ENCODE measurements around the gene RUFY4.
A peak's percentile ranks its signal among the peaks of the same experiment; 100 is the strongest.

The RUFY4 gene

GRCh38 chr2:218068721-218069334 lies at the start of gene RUFY4:
RUFY4 (plus strand) TSS chr2:218069253; CDS start chr2:218070606, 1,353 bp downstream.
- DNase-seq (ENCODE audit: low spot score), result peak; percentile 72

- no peak for DNase-seq (ENCODE audit: low spot score)
These were observed 49.5 kb upstream of the RUFY4 start for GRCh38 chr2:218019411-218020060.

- DNase-seq (ENCODE audit: low spot score), result no peak
These were observed 48.8 kb upstream of the RUFY4 start for GRCh38 chr2:218020281-218020680.

- DNase-seq (ENCODE audit: low spot score), result no peak
These were observed 48.0 kb upstream of the RUFY4 start for GRCh38 chr2:218020966-218021535.

GRCh38 chr2:218021536-218022071 lies 47.4 kb upstream of the RUFY4 start:
- DNase-seq (ENCODE audit: low spot score), result no peak

- DNase-seq (ENCODE audit: low spot score), result no peak
These were observed 46.8 kb upstream of the RUFY4 start for GRCh38 chr2:218022131-218022850.

GRCh38 chr2:218022851-218023530 lies 46.1 kb upstream of the RUFY4 start:
- no peak for DNase-seq (ENCODE audit: low spot score)

- DNase-seq (ENCODE audit: low spot score), result no peak
These were observed 45.4 kb upstream of the RUFY4 start for GRCh38 chr2:218023636-218024035.

- no peak for DNase-seq (ENCODE audit: low spot score)
These were observed 44.7 kb upstream of the RUFY4 start for GRCh38 chr2:218024336-218024735.

- DNase-seq (ENCODE audit: low spot score), result no peak
These were observed 44.2 kb upstream of the RUFY4 start for GRCh38 chr2:218024871-218025270.

- DNase-seq (ENCODE audit: low spot score), result no peak
These were observed 42.8 kb upstream of the RUFY4 start for GRCh38 chr2:218026244-218026643.

- no peak for DNase-seq (ENCODE audit: low spot score)
These were observed 42.2 kb upstream of the RUFY4 start for GRCh38 chr2:218026676-218027425.

GRCh38 chr2:218027426-218028188 lies 41.4 kb upstream of the RUFY4 start:
- no peak for DNase-seq (ENCODE audit: low spot score)

- no peak for DNase-seq (ENCODE audit: low spot score)
These were observed 40.9 kb upstream of the RUFY4 start for GRCh38 chr2:218028189-218028495.

GRCh38 chr2:218028562-218029348 lies 40.3 kb upstream of the RUFY4 start:
- DNase-seq (ENCODE audit: low spot score), result no peak

GRCh38 chr2:218029366-218030360 lies 39.4 kb upstream of the RUFY4 start:
- DNase-seq (ENCODE audit: low spot score), result no peak

GRCh38 chr2:218030409-218031195 lies 38.5 kb upstream of the RUFY4 start:
- no peak for DNase-seq (ENCODE audit: low spot score)

- DNase-seq (ENCODE audit: low spot score), result no peak
These were observed 37.8 kb upstream of the RUFY4 start for GRCh38 chr2:218031261-218031660.

Measured in SW480 (cell line).